ENCODE results near the gene GSX1. TPM values are rescaled to one million over a fixed set of nuclear protein-coding genes. Genes with fewer than 3 reads are reported as not detected.
"Not testable (repeated sequence)": the region's sequence is repeated elsewhere in the genome, so short reads cannot be mapped to it uniquely, and the experiment has no call there.

Gene GSX1
- total RNA-seq, 1 donor from 2014 or later: not detected

- H3K9ac ChIP-seq (ENCODE audit: low read depth in 1 of 3, low read length in 3 of 3): no peak overlapping the region
- H3K9me3 ChIP-seq (ENCODE audit: control insufficient read depth in 3 of 3, low read length in 3 of 3): no peaks in the 10 kb centered on the region
- peaks cover 33 to 57% (median 49%) of the 10 kb centered on the region in 3 donors for H3K27me3 ChIP-seq (ENCODE audit: control insufficient read depth in 3 of 3, insufficient read depth in 3 of 3, low read length in 3 of 3)
- no peak overlapping the region for H3K4me3 ChIP-seq (ENCODE audit: low read length in 3 of 3)
- H3K27ac ChIP-seq (ENCODE audit: low read depth, low read length): no peak overlapping the region
- H3K4me1 ChIP-seq (ENCODE audit: control insufficient read depth in 3 of 3, insufficient read depth in 3 of 3, low read length in 3 of 3): no peaks in the 10 kb centered on the region
- H3K36me3 ChIP-seq (ENCODE audit: control insufficient read depth in 3 of 3, insufficient read depth in 3 of 3, low read length in 3 of 3): no peaks in the 10 kb centered on the region
These were observed 18.2 kb downstream of the GSX1 start for GRCh38 chr13:27810461-27810860.

- Histone ChIP-seq H3K36me3 (ENCODE audit: control insufficient read depth in 3 of 3, insufficient read depth in 3 of 3, low read length in 3 of 3) (no peaks in the 10 kb centered on the region), H3K9ac (ENCODE audit: low read depth in 1 of 3, low read length in 3 of 3) (no peak overlapping the region), H3K9me3 (ENCODE audit: control insufficient read depth in 3 of 3, low read length in 3 of 3) (no peaks in the 10 kb centered on the region), H3K27me3 (ENCODE audit: control insufficient read depth in 3 of 3, insufficient read depth in 3 of 3, low read length in 3 of 3) (peaks cover 18 to 54% (median 31%) of the 10 kb centered on the region in 3 donors), H3K4me1 (ENCODE audit: control insufficient read depth in 3 of 3, insufficient read depth in 3 of 3, low read length in 3 of 3) (no peaks in the 10 kb centered on the region), H3K4me3 (ENCODE audit: low read length in 3 of 3) (no peak overlapping the region), H3K27ac (ENCODE audit: low read depth, low read length) (no peak overlapping the region)
These were observed 21.5 kb downstream of the GSX1 start for GRCh38 chr13:27813826-27814225.

- H3K4me1 ChIP-seq (ENCODE audit: control insufficient read depth in 3 of 3, insufficient read depth in 3 of 3, low read length in 3 of 3); H3K9ac ChIP-seq (ENCODE audit: low read depth in 1 of 3, low read length in 3 of 3); H3K9me3 ChIP-seq (ENCODE audit: control insufficient read depth in 3 of 3, low read length in 3 of 3); H3K27ac ChIP-seq (ENCODE audit: low read depth, low read length); H3K4me3 ChIP-seq (ENCODE audit: low read length in 3 of 3); H3K36me3 ChIP-seq (ENCODE audit: control insufficient read depth in 3 of 3, insufficient read depth in 3 of 3, low read length in 3 of 3): not testable (repeated sequence)
- peaks cover 45 to 65% (median 48%) of the 10 kb centered on the region in 3 donors for H3K27me3 ChIP-seq (ENCODE audit: control insufficient read depth in 3 of 3, insufficient read depth in 3 of 3, low read length in 3 of 3)
These were observed 25.5 kb downstream of the GSX1 start for GRCh38 chr13:27817832-27818231.

- Histone ChIP-seq H3K4me3 (ENCODE audit: low read length in 3 of 3) (no peak overlapping the region), H3K27me3 (ENCODE audit: control insufficient read depth in 3 of 3, insufficient read depth in 3 of 3, low read length in 3 of 3) (peaks cover 54 to 74% (median 59%) of the 10 kb centered on the region in 3 donors), H3K4me1 (ENCODE audit: control insufficient read depth in 3 of 3, insufficient read depth in 3 of 3, low read length in 3 of 3) (no peaks in the 10 kb centered on the region), H3K9me3 (ENCODE audit: control insufficient read depth in 3 of 3, low read length in 3 of 3) (no peaks in the 10 kb centered on the region), H3K9ac (ENCODE audit: low read depth in 1 of 3, low read length in 3 of 3) (no peak overlapping the region), H3K36me3 (ENCODE audit: control insufficient read depth in 3 of 3, insufficient read depth in 3 of 3, low read length in 3 of 3) (no peaks in the 10 kb centered on the region), H3K27ac (ENCODE audit: low read depth, low read length) (no peak overlapping the region)
These were observed 28.5 kb downstream of the GSX1 start for GRCh38 chr13:27820524-27821482.

- Histone ChIP-seq H3K27me3 (ENCODE audit: control insufficient read depth in 3 of 3, insufficient read depth in 3 of 3, low read length in 3 of 3) (peaks cover 50 to 71% (median 62%) of the 10 kb centered on the region in 3 donors), H3K4me3 (ENCODE audit: low read length in 3 of 3) (no peak overlapping the region), H3K27ac (ENCODE audit: low read depth, low read length) (no peak overlapping the region), H3K4me1 (ENCODE audit: control insufficient read depth in 3 of 3, insufficient read depth in 3 of 3, low read length in 3 of 3) (peaks cover 2 to 6% (median 4%) of the 10 kb centered on the region in 3 donors), H3K9ac (ENCODE audit: low read depth in 1 of 3, low read length in 3 of 3) (no peak overlapping the region), H3K36me3 (ENCODE audit: control insufficient read depth in 3 of 3, insufficient read depth in 3 of 3, low read length in 3 of 3) (no peaks in the 10 kb centered on the region), H3K9me3 (ENCODE audit: control insufficient read depth in 3 of 3, low read length in 3 of 3) (no peaks in the 10 kb centered on the region)
These were observed 29.3 kb downstream of the GSX1 start for GRCh38 chr13:27821566-27821965.

- Histone ChIP-seq H3K36me3 (ENCODE audit: control insufficient read depth in 3 of 3, insufficient read depth in 3 of 3, low read length in 3 of 3) (no peaks in the 10 kb centered on the region), H3K4me3 (ENCODE audit: low read length in 3 of 3) (no peak overlapping the region), H3K4me1 (ENCODE audit: control insufficient read depth in 3 of 3, insufficient read depth in 3 of 3, low read length in 3 of 3) (peaks cover 4 to 6% (median 5%) of the 10 kb centered on the region in 3 donors), H3K9ac (ENCODE audit: low read depth in 1 of 3, low read length in 3 of 3) (no peak overlapping the region), H3K27me3 (ENCODE audit: control insufficient read depth in 3 of 3, insufficient read depth in 3 of 3, low read length in 3 of 3) (peaks cover 50 to 65% (median 62%) of the 10 kb centered on the region in 3 donors), H3K27ac (ENCODE audit: low read depth, low read length) (no peak overlapping the region), H3K9me3 (ENCODE audit: control insufficient read depth in 3 of 3, low read length in 3 of 3) (no peaks in the 10 kb centered on the region)
These were observed 30.1 kb downstream of the GSX1 start for GRCh38 chr13:27822258-27822872.

- peaks cover 55 to 65% (median 62%) of the 10 kb centered on the region in 3 donors for H3K27me3 ChIP-seq (ENCODE audit: control insufficient read depth in 3 of 3, insufficient read depth in 3 of 3, low read length in 3 of 3)
- no peak overlapping the region for H3K9ac ChIP-seq (ENCODE audit: low read depth in 1 of 3, low read length in 3 of 3)
- H3K36me3 ChIP-seq (ENCODE audit: control insufficient read depth in 3 of 3, insufficient read depth in 3 of 3, low read length in 3 of 3): no peaks in the 10 kb centered on the region
- H3K4me3 ChIP-seq (ENCODE audit: low read length in 3 of 3): no peak overlapping the region
- H3K9me3 ChIP-seq (ENCODE audit: control insufficient read depth in 3 of 3, low read length in 3 of 3): no peaks in the 10 kb centered on the region
- peaks cover 4 to 6% (median 5%) of the 10 kb centered on the region in 3 donors for H3K4me1 ChIP-seq (ENCODE audit: control insufficient read depth in 3 of 3, insufficient read depth in 3 of 3, low read length in 3 of 3)
- no peak overlapping the region for H3K27ac ChIP-seq (ENCODE audit: low read depth, low read length)
These were observed 30.6 kb downstream of the GSX1 start for GRCh38 chr13:27822873-27823311.

- H3K27me3 ChIP-seq (ENCODE audit: control insufficient read depth in 3 of 3, insufficient read depth in 3 of 3, low read length in 3 of 3): peaks cover 55 to 60% (median 59%) of the 10 kb centered on the region in 3 donors
These were observed 31.8 kb downstream of the GSX1 start for GRCh38 chr13:27824121-27824520.

GRCh38 chr13:27825072-27825471, 32.8 kb downstream of the GSX1 start:
- Histone ChIP-seq H3K27ac (ENCODE audit: low read depth, low read length) (no peak overlapping the region), H3K27me3 (ENCODE audit: control insufficient read depth in 3 of 3, insufficient read depth in 3 of 3, low read length in 3 of 3) (peaks cover 46 to 59% (median 55%) of the 10 kb centered on the region in 3 donors), H3K9me3 (ENCODE audit: control insufficient read depth in 3 of 3, low read length in 3 of 3) (no peaks in the 10 kb centered on the region), H3K36me3 (ENCODE audit: control insufficient read depth in 3 of 3, insufficient read depth in 3 of 3, low read length in 3 of 3) (no peaks in the 10 kb centered on the region), H3K9ac (ENCODE audit: low read depth in 1 of 3, low read length in 3 of 3) (no peak overlapping the region), H3K4me1 (ENCODE audit: control insufficient read depth in 3 of 3, insufficient read depth in 3 of 3, low read length in 3 of 3) (peaks cover 6 to 8% (median 8%) of the 10 kb centered on the region in 3 donors), H3K4me3 (ENCODE audit: low read length in 3 of 3) (no peak overlapping the region)

More at GRCh38 chr13:27824121-27824520, 31.8 kb downstream of the GSX1 start:
- no peak overlapping the region for H3K27ac ChIP-seq (ENCODE audit: low read depth, low read length)
- H3K9me3 ChIP-seq (ENCODE audit: control insufficient read depth in 3 of 3, low read length in 3 of 3): no peaks in the 10 kb centered on the region
- peaks cover 4 to 6% (median 5%) of the 10 kb centered on the region in 3 donors for H3K4me1 ChIP-seq (ENCODE audit: control insufficient read depth in 3 of 3, insufficient read depth in 3 of 3, low read length in 3 of 3)
- no peaks in the 10 kb centered on the region for H3K36me3 ChIP-seq (ENCODE audit: control insufficient read depth in 3 of 3, insufficient read depth in 3 of 3, low read length in 3 of 3)
- no peak overlapping the region for H3K9ac ChIP-seq (ENCODE audit: low read depth in 1 of 3, low read length in 3 of 3)
- no peak overlapping the region for H3K4me3 ChIP-seq (ENCODE audit: low read length in 3 of 3)
